GM18870 (cell line): Measurements from ENCODE around the gene MYL6B.

Experiments used
- ATAC-seq: cut with Tn5 transposase; IDR thresholded peaks from one replicate; pipeline ENCODE4 v1.9.1; 2021; ENCODE audit warnings: moderate library complexity; ENCODE audit not compliant: unreplicated experiment

The MYL6B gene

GRCh38 chr12:56204275-56204674 is 51.9 kb downstream of the MYL6B start:
- no peak for ATAC-seq

- ATAC-seq = no peak
Observed at GRCh38 chr12:56205445-56205844, 53.1 kb downstream of the MYL6B start.

- no peak for ATAC-seq
Observed at GRCh38 chr12:56206452-56207166, 54.2 kb downstream of the MYL6B start.
